ENCODE results near the gene DMP1. TPM values are rescaled to one million over a fixed set of nuclear protein-coding genes. Genes with fewer than 3 reads are reported as not detected.

The DMP1 gene
- total RNA-seq, 2 donors from 2014 or later, result not detected

DNA sequence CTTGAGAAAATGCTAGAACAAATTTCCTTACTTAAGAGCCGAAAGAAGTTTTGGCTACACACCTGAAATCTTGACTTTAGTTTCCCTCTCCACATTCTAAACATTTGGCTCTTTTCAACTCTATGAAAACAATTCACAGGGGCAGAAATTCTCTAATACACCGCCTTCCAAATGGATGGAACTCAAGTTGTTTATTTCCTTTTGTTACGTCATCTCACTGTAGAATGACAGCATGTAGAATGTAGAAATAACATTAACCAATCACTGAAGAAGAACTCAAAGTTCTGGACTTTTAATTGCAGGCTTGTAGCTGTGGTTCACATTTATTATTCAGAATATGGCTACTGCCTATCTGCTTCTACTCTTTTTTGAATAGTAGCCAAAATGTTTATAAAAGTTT, 1.9 kb downstream of the DMP1 start:
- TF ChIP-seq POLR2A (IDR thresholded peaks at IDR 0.05), result no peak
- TF ChIP-seq, protein P1, sequence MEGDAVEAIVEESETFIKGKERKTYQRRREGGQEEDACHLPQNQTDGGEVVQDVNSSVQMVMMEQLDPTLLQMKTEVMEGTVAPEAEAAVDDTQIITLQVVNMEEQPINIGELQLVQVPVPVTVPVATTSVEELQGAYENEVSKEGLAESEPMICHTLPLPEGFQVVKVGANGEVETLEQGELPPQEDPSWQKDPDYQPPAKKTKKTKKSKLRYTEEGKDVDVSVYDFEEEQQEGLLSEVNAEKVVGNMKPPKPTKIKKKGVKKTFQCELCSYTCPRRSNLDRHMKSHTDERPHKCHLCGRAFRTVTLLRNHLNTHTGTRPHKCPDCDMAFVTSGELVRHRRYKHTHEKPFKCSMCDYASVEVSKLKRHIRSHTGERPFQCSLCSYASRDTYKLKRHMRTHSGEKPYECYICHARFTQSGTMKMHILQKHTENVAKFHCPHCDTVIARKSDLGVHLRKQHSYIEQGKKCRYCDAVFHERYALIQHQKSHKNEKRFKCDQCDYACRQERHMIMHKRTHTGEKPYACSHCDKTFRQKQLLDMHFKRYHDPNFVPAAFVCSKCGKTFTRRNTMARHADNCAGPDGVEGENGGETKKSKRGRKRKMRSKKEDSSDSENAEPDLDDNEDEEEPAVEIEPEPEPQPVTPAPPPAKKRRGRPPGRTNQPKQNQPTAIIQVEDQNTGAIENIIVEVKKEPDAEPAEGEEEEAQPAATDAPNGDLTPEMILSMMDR (IDR thresholded peaks at IDR 0.05), result no peak
- H3K36me3 ChIP-seq (replicated peaks in 1 of 2; ENCODE audit: insufficient read depth in 1 of 2, low read depth in 2 of 2), result no peaks in the 10 kb centered on the region
- H3K9me3 ChIP-seq, result no peaks in the 10 kb centered on the region
- DNase-seq, result no peak
- H3K27ac ChIP-seq, result no peak overlapping the region
- H3K4me3 ChIP-seq, result no peak overlapping the region
- no peak for ATAC-seq
- H3K27me3 ChIP-seq, result no peaks in the 10 kb centered on the region
- no peaks in the 10 kb centered on the region for H3K4me1 ChIP-seq
- WGBS, 2 donors, result 86 to 88% methylated on average over 3 of the region's 3 CpGs
- intact Hi-C loops (cut with DNase I), result no loop called here

DNA sequence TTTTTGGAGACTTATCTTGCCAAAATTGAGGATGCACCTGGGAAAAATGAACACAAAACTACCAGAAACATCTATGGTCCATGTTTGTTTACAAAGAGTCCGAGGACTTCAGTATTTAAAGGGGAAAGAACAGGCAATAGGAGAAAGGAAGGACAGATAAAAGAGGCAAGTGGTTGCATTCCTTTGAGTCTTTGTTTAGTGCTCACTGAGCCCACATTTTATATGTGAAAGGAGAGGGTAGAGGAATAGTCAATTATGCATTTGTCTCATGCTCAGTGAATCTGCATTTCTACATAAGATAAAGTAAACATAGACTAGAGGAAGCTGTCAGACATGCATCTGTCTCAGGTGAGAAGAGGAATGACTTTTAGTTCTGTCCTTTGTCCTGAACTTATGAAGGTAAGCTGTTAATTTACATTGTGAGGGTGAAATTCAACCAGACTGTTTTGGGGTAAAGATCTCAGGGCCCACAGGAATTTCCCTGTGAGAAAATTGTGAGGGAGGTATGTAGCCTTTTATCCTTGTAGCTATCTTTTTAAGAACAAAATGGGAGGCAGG, 4.5 kb downstream of the DMP1 start:
- intact Hi-C loops (cut with DNase I), result no loop called here
- Histone ChIP-seq H3K27ac (no peak overlapping the region), H3K27me3 (no peaks in the 10 kb centered on the region), H3K9me3 (no peaks in the 10 kb centered on the region), H3K4me1 (no peaks in the 10 kb centered on the region), H3K4me3 (no peak overlapping the region), H3K36me3 (replicated peaks in 1 of 2; ENCODE audit: insufficient read depth in 1 of 2, low read depth in 2 of 2) (no peaks in the 10 kb centered on the region)
- 55 to 67% methylated on average over 1 of the region's 1 CpG for WGBS, 2 donors
- DNase-seq (no peak), ATAC-seq (no peak)
- no peak for TF ChIP-seq POLR2A (IDR thresholded peaks at IDR 0.05)
- TF ChIP-seq, protein P1 (IDR thresholded peaks at IDR 0.05), result no peak

DNA sequence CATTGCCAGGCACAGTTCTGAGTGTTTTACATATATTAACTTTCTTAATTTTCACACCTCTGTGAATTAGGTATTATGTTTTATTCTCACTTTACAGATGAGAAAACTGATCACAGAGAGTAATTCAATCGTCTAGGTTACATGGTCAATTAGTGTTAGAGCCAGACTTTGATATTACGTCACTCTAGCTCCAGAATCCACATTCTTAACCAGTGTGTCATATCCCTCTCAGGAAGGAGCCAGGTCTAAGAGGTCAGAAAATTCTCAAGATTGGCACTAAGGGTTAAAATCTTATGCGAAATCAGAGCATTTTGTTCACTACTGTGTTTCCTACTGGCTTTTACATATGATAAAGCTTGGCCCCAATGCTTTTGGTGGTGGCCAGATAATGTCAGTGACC, 7.4 kb downstream of the DMP1 start:
- H3K27ac ChIP-seq, result no peak overlapping the region
- H3K27me3 ChIP-seq, result no peaks in the 10 kb centered on the region
- no peaks in the 10 kb centered on the region for H3K4me1 ChIP-seq
- no peaks in the 10 kb centered on the region for H3K9me3 ChIP-seq
- no peak for TF ChIP-seq POLR2A (IDR thresholded peaks at IDR 0.05)
- TF ChIP-seq, protein P1 (IDR thresholded peaks at IDR 0.05), result no peak
- intact Hi-C loops (cut with DNase I), result no loop called here
- WGBS, 2 donors, result 56 to 58% methylated on average over 3 of the region's 3 CpGs
- H3K4me3 ChIP-seq, result no peak overlapping the region
- no peaks in the 10 kb centered on the region for H3K36me3 ChIP-seq (replicated peaks in 1 of 2; ENCODE audit: insufficient read depth in 1 of 2, low read depth in 2 of 2)
- DNase-seq (no peak), ATAC-seq (no peak)

DNA sequence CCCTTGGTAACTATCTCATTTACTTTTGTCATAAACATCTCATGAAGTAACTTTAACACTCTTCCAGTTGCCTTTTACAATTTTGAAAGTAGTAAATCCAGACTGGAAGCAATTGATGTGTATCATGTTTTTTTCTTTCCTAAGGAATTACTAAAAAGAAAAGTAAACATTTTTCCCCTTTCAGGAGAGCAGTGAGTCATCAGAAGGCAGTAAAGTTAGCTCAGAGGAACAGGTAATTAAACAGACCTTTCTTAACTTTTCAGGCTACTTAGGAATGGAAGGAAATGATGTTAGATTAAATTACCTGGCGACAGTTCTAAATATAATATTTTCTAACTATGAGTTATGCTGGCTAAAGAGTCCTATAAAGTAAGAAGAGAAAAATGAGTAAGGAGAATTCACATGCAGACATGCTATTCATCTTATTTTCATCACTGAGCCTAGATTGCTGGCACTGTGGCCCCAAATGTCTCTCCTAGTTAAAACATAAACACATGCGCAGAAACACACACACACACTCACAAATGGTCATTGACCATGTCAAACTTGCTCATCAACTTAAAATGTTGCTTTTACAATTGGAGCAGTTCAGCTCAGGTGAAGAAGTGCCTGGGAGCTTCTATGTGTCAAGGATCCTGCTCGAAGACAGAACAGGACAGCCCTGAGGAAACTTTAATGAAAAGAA, 9.3 kb downstream of the DMP1 start:
- TF ChIP-seq POLR2A (IDR thresholded peaks at IDR 0.05), result no peak
- TF ChIP-seq, protein P1 (IDR thresholded peaks at IDR 0.05), result no peak

DNA sequence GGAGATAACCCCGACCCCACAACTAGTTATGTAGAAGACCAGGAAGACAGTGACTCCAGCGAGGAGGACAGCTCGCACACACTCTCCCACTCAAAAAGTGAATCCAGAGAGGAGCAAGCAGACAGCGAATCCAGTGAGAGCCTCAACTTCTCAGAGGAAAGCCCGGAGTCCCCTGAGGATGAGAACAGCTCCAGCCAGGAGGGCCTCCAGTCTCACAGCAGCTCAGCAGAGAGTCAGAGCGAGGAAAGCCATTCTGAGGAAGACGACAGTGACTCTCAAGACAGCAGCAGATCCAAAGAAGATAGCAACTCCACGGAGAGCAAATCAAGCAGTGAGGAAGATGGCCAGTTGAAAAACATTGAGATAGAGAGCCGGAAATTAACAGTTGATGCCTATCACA, 12.8 kb downstream of the DMP1 start:
- 74 to 79% methylated on average over 9 of the region's 9 CpGs for WGBS, 2 donors
- Histone ChIP-seq H3K27me3 (no peaks in the 10 kb centered on the region), H3K27ac (no peak overlapping the region), H3K36me3 (replicated peaks in 1 of 2; ENCODE audit: insufficient read depth in 1 of 2, low read depth in 2 of 2) (no peaks in the 10 kb centered on the region), H3K9me3 (no peaks in the 10 kb centered on the region), H3K4me3 (no peak overlapping the region), H3K4me1 (no peaks in the 10 kb centered on the region)
- ATAC-seq (no peak), DNase-seq (no peak)
- no peak for TF ChIP-seq POLR2A (IDR thresholded peaks at IDR 0.05)
- TF ChIP-seq, protein P1 (IDR thresholded peaks at IDR 0.05), result no peak
- intact Hi-C loops (cut with DNase I), result no loop called here

More for the DNA sequence above, 9.3 kb downstream of the DMP1 start:
- Histone ChIP-seq H3K9me3 (no peaks in the 10 kb centered on the region), H3K27me3 (no peaks in the 10 kb centered on the region), H3K4me1 (no peaks in the 10 kb centered on the region), H3K27ac (no peak overlapping the region), H3K36me3 (replicated peaks in 1 of 2; ENCODE audit: insufficient read depth in 1 of 2, low read depth in 2 of 2) (no peaks in the 10 kb centered on the region), H3K4me3 (no peak overlapping the region)
- DNase-seq (no peak), ATAC-seq (no peak)
- intact Hi-C loops (cut with DNase I), result no loop called here
- WGBS, 2 donors, result 63 to 72% methylated on average over 3 of the region's 3 CpGs
